HepG2 (cell line): ENCODE measurements around the gene KRTAP1-4. TPM values are rescaled to one million over a fixed set of nuclear protein-coding genes. Genes with fewer than 3 reads are reported as not detected.

ENCODE experiments used
- ATAC-seq: fragments of 200-7000 bp; cut with Tn5 transposase; 3 replicates; pipeline ENCODE4 v1.9.1; 2020; ENCODE audit warnings: mild to moderate bottlenecking, moderate library complexity
- BruUV-seq: library from RNA; stranded (reverse); fragments of 400-500 nt; replicated peaks from 2 replicates; lab custom pipeline; 2021; lab: Mats Ljungman, UMichigan
- CTCF ChIA-PET: fragments of 300-600 bp; formaldehyde crosslinking; extraction: SDS; loops from one replicate; lab custom pipeline; 2021; ENCODE audit warnings: low total read pairs, inconsistent platforms, low intra/inter-chr PET ratio; lab: Yijun Ruan, JAX
- POLR2A ChIA-PET: fragments of 350-600 bp; sonication (Branson Sonifier 250); formaldehyde crosslinking; loops from one replicate; lab custom pipeline; 2020; ENCODE audit warnings: antibody characterized with exemption, inconsistent platforms; lab: Yijun Ruan, JAX
- DNase-seq: peaks from one replicate; pipeline ENCODE4 v3.0.0-alpha.2; 2015; ENCODE audit warnings: low spot score
- FAIRE-seq: peaks from 3 replicates; lab custom pipeline; 2011; peaks lifted over from hg19 to GRCh38; lab: Jason Lieb, UNC
- H2AFZ ChIP-seq: one replicate; pipeline ENCODE4 v1.6.1; 2011; ENCODE audit warnings: low read length, inconsistent platforms
- H3K27ac ChIP-seq: fragments of 300-600 bp; 3 replicates; pipeline ENCODE4 v1.8.0; 2011; ENCODE audit warnings: mixed run types, mild to moderate bottlenecking, mixed read lengths, low read length, inconsistent platforms; ENCODE audit not compliant: insufficient read depth; ENCODE audit errors: extremely low read length
- H3K27me3 ChIP-seq, 2 experiments: fragments of 200-600 bp in 1 of 2; 2 replicates in 1 of 2; 3 replicates in 1 of 2; pipeline versions ENCODE4 v1.6.0 to v1.8.0; 2011; ENCODE audit warnings: low read length in 2 of 2, mild to moderate bottlenecking in 2 of 2, moderate library complexity in 2 of 2, inconsistent platforms in 1 of 2; ENCODE audit not compliant: insufficient read depth in 2 of 2, control insufficient read depth in 1 of 2
- H3K36me3 ChIP-seq, 2 experiments: fragments of 200-600 bp in 1 of 2; replicated peaks in 1 of 2; 2 replicates in 1 of 2; 3 replicates in 1 of 2; pipeline versions ENCODE4 v1.5.1 to v1.8.0; 2011; ENCODE audit warnings: low read length in 2 of 2, inconsistent platforms in 1 of 2; ENCODE audit not compliant: insufficient read depth in 2 of 2, control insufficient read depth in 1 of 2
- H3K4me1 ChIP-seq: 2 replicates; pipeline ENCODE4 v1.5.1; 2012; ENCODE audit warnings: low read length, inconsistent platforms; ENCODE audit not compliant: insufficient read depth
- H3K4me2 ChIP-seq: 2 replicates; pipeline ENCODE4 v1.6.0; 2011; ENCODE audit warnings: low read depth, low read length, inconsistent platforms
- H3K4me3 ChIP-seq, 3 experiments: fragments of 200-600 bp in 1 of 3; sonication (generic), shearing (Covaris generic) in 1 of 3; replicated peaks in 1 of 3; 2 replicates each; pipeline ENCODE4 v1.5.1; 2011 to 2016; ENCODE audit warnings: low read length in 3 of 3, inconsistent platforms in 2 of 3, low read depth in 2 of 3, mild to moderate bottlenecking in 2 of 3, control low read depth in 1 of 3, mixed read lengths in 1 of 3; ENCODE audit not compliant: insufficient read depth in 1 of 3
- H3K79me2 ChIP-seq: one replicate; pipeline ENCODE4 v1.6.1; 2011; ENCODE audit warnings: low read length, inconsistent platforms; ENCODE audit not compliant: insufficient read depth
- H3K9ac ChIP-seq: 2 replicates; pipeline ENCODE4 v1.6.0; 2011; ENCODE audit warnings: mild to moderate bottlenecking, low read depth, low read length, inconsistent platforms; ENCODE audit not compliant: insufficient read depth
- H3K9me3 ChIP-seq: 2 replicates; pipeline ENCODE4 v1.5.1; 2012; ENCODE audit warnings: mild to moderate bottlenecking, low read length
- H4K20me1 ChIP-seq: 2 replicates; pipeline ENCODE4 v1.6.0; 2011; ENCODE audit warnings: inconsistent platforms, mild to moderate bottlenecking, low read length, moderate library complexity; ENCODE audit not compliant: insufficient read depth
- AGO1 ChIP-seq: fragments of 200-400 bp; formaldehyde crosslinking; IDR thresholded peaks from 2 replicates; pipeline ENCODE4 v1.6.1; 2017; ENCODE audit warnings: mild to moderate bottlenecking, low read depth, low read length, moderate library complexity; ENCODE audit not compliant: poor library complexity, severe bottlenecking
- ARHGAP35 ChIP-seq: sonication (generic); formaldehyde crosslinking; IDR thresholded peaks from 2 replicates; pipeline ENCODE4 v1.9.0; 2022; ENCODE audit warnings: mild to moderate bottlenecking, inconsistent platforms, moderate library complexity, missing genetic modification reagents, borderline replicate concordance
- EED ChIP-seq: sonication (generic); formaldehyde crosslinking; IDR thresholded peaks from 2 replicates; pipeline ENCODE4 v1.5.0; 2020; ENCODE audit warnings: mild to moderate bottlenecking, missing genetic modification reagents
- HNRNPUL1 ChIP-seq: fragments of 200-400 bp; formaldehyde crosslinking; IDR thresholded peaks from 2 replicates; pipeline ENCODE4 v1.6.1; 2017; ENCODE audit warnings: low read depth, mild to moderate bottlenecking, low read length, moderate library complexity
- IKZF1 ChIP-seq: fragments of 450-650 bp; IDR thresholded peaks from 2 replicates; pipeline ENCODE4 v1.7.1; 2016
- JUN ChIP-seq: sonication (generic); formaldehyde crosslinking; IDR thresholded peaks from 2 replicates; pipeline ENCODE4 v1.4.0; 2020; ENCODE audit warnings: mild to moderate bottlenecking, missing genetic modification reagents
- RBFOX2 ChIP-seq: fragments of 200-400 bp; formaldehyde crosslinking; IDR thresholded peaks from 2 replicates; pipeline ENCODE4 v1.6.1; 2017; ENCODE audit warnings: low read depth, mild to moderate bottlenecking, low read length
- RFXAP ChIP-seq: sonication (generic); formaldehyde crosslinking; IDR thresholded peaks from 2 replicates; pipeline ENCODE4 v1.4.0; 2020; ENCODE audit warnings: missing genetic modification reagents, borderline replicate concordance
- SMAD1 ChIP-seq: sonication (generic); formaldehyde crosslinking; IDR thresholded peaks from 2 replicates; pipeline ENCODE4 v1.4.0; 2020; ENCODE audit warnings: missing genetic modification reagents, low read depth, mild to moderate bottlenecking, borderline replicate concordance
- THYN1 ChIP-seq: sonication (generic); formaldehyde crosslinking; IDR thresholded peaks from 2 replicates; pipeline ENCODE4 v1.8.1; 2023; ENCODE audit warnings: low read depth, mild to moderate bottlenecking, moderate library complexity, missing genetic modification reagents, borderline replicate concordance
- ZFP91 ChIP-seq: sonication (generic); formaldehyde crosslinking; IDR thresholded peaks from 2 replicates; pipeline ENCODE4 v1.9.0; 2022; ENCODE audit warnings: missing genetic modification reagents, mild to moderate bottlenecking, borderline replicate concordance
- ZFYVE20 ChIP-seq: sonication (generic); formaldehyde crosslinking; IDR thresholded peaks from 2 replicates; pipeline ENCODE4 v1.8.0; 2023; ENCODE audit warnings: low read depth, mild to moderate bottlenecking, moderate library complexity, missing genetic modification reagents, borderline replicate concordance
- ZNF367 ChIP-seq: sonication (generic); formaldehyde crosslinking; IDR thresholded peaks from 2 replicates; pipeline ENCODE4 v1.4.0; 2020; ENCODE audit warnings: missing genetic modification reagents, borderline replicate concordance
- ZNF432 ChIP-seq: sonication (generic); formaldehyde crosslinking; IDR thresholded peaks from 2 replicates; pipeline ENCODE4 v1.5.0; 2020; ENCODE audit warnings: missing genetic modification reagents, mild to moderate bottlenecking, borderline replicate concordance
- ZNF503 ChIP-seq: sonication (generic); formaldehyde crosslinking; IDR thresholded peaks from 2 replicates; pipeline ENCODE4 v1.4.0; 2020; ENCODE audit warnings: missing genetic modification reagents
- ZNF530 ChIP-seq: sonication (generic); formaldehyde crosslinking; IDR thresholded peaks from 2 replicates; pipeline ENCODE4 v1.5.0; 2020; ENCODE audit warnings: low read depth, mild to moderate bottlenecking, missing genetic modification reagents
- ZNF761 ChIP-seq: sonication (generic); formaldehyde crosslinking; conservative IDR thresholded peaks from 2 replicates; pipeline ENCODE4 v1.4.0; 2020; ENCODE audit warnings: mild to moderate bottlenecking, missing genetic modification reagents
- WGBS: methylation state at CpG from one replicate; pipeline ENCODE4 v1.1.6; 2017; ENCODE audit warnings: low lambda C conversion rate; 5-methylcytosine and 5-hydroxymethylcytosine counted together
- in situ Hi-C: cut with HindIII; loops from 2 replicates; pipeline ENCODE4 v1.10.0; 2017; ENCODE audit warnings: low pct_unique_long_range_greater_than_20kb; ENCODE audit not compliant: extremely low pct_ligation_motif_present
- intact Hi-C: fragments of 100-400 bp; cut with micrococcal nuclease; formaldehyde crosslinking; loops from one replicate; pipeline ENCODE4 v1.10.0; 2022; ENCODE audit not compliant: unreplicated experiment
- polyA plus RNA-seq, 8 experiments: library from polyadenylated mRNA; depleted of rRNA in 3 of 8; stranded (reverse) in 7 of 8; unstranded in 1 of 8; fragments of >200 nt; fragmentation: Illumina TruSeq in 4 of 8; extraction: Trizol in 4 of 8; gene quantifications; 2 replicates each; pipeline versions ENCODE4 v1.2.1 to v1.2.3, GENCODE V29; 2011 to 2016; ENCODE audit warnings: low read depth in 4 of 8, missing spikeins in 1 of 8, mixed read lengths in 1 of 8; ENCODE audit not compliant: insufficient read depth in 1 of 8
- total RNA-seq, 5 experiments: library from RNA; depleted of rRNA; stranded (reverse); fragments of >200 nt; fragmentation: Illumina TruSeq; extraction: Trizol; gene quantifications; 2 replicates each; pipeline ENCODE4 v1.2.3, GENCODE V29; 2016; ENCODE audit warnings: low read depth in 1 of 5

The KRTAP1-4 gene
- total and polyA plus RNA-seq, 2 of the 13 experiments (the other 11 are each of a cell fraction or from before 2014, with no cell fraction given) = not detected

- no peaks in the 10 kb centered on the region; the same call in 1 of the 2 replicates for H3K9me3 ChIP-seq
- no peak overlapping the region for H3K4me2 ChIP-seq
- TF ChIP-seq IKZF1 = no peak
- TF ChIP-seq EED = no peak
- TF ChIP-seq THYN1 (CRISPR knock-in tag) = no peak
- TF ChIP-seq ZNF503 (CRISPR knock-in tag) = no peak
- TF ChIP-seq RFXAP (CRISPR knock-in tag) = no peak
- TF ChIP-seq ZNF432 (CRISPR knock-in tag) = no peak
- no peak for TF ChIP-seq ZFP91 (CRISPR knock-in tag)
- TF ChIP-seq ZNF530 (CRISPR knock-in tag) = no peak
- TF ChIP-seq JUN (CRISPR knock-in tag) = no peak
- TF ChIP-seq RBFOX2 = no peak
- TF ChIP-seq HNRNPUL1 = no peak
- no peak for TF ChIP-seq ZFYVE20 (CRISPR knock-in tag)
- no peak for TF ChIP-seq ZNF367
- no peak for TF ChIP-seq SMAD1 (CRISPR knock-in tag)
- no peak for TF ChIP-seq AGO1
- no peak for TF ChIP-seq ARHGAP35
- no peak for TF ChIP-seq ZNF761
- TF ChIP-seq, all 625 proteins: peak for 0
- 45% methylated on average over 3 of the region's 3 CpGs for WGBS
- no peak for ATAC-seq
- ChIA-PET POLR2A (no interaction called here), CTCF (no interaction called here)
- Histone ChIP-seq H2AFZ (no peak overlapping the region), H3K27me3 (no peaks in the 10 kb centered on the region; a peak in 1 of 5 replicates), H3K27ac (no peak overlapping the region), H3K4me1 (peaks cover 8% of the 10 kb centered on the region; the same call in 1 of the 2 replicates), H3K36me3 (no peaks in the 10 kb centered on the region), H3K79me2 (no peaks in the 10 kb centered on the region), H4K20me1 (no peaks in the 10 kb centered on the region), H3K9ac (no peak overlapping the region), H3K4me3 (no peak overlapping the region)
- DNase-seq = no peak
- FAIRE-seq = no peak
- BruUV-seq = no TSS peak
- intact Hi-C loops (no loop called here), in situ Hi-C loops (no loop called here)
These were observed 5.3 kb downstream of the KRTAP1-4 start for GRCh38 chr17:41024697-41025096.
